Astrocyte (in vitro differentiated cells and primary cell): ENCODE data around the gene TTYH3.

Source experiments
- CTCF ChIP-seq: IDR thresholded peaks from 2 replicates; pipeline ENCODE4 v1.5.1; 2011; ENCODE audit warnings: low read depth, mild to moderate bottlenecking, inconsistent platforms, low read length, moderate library complexity; ENCODE audit not compliant: insufficient read depth
- EZH2 ChIP-seq: IDR thresholded peaks from 2 replicates; pipeline ENCODE4 v1.6.1; 2012; ENCODE audit warnings: mild to moderate bottlenecking, low read length, inconsistent platforms; ENCODE audit not compliant: insufficient read depth

GRCh38 chr7:2607122-2607922, 24.5 kb upstream of the TTYH3 start:
- no peak for TF ChIP-seq CTCF
- no peak for TF ChIP-seq EZH2
